WTC11 (cell line): ENCODE results near the gene RFC4.

Experiments
- SP1 ChIP-seq: sonication (generic); formaldehyde crosslinking; conservative IDR thresholded peaks from 2 replicates; pipeline ENCODE4 v1.8.1; 2022; ENCODE audit warnings: missing genetic modification reagents
- TF ChIP-seq, protein P1 (sequence below): fragments of 200-600 bp; IDR thresholded peaks from 2 replicates; pipeline ENCODE4 v1.8.0; 2022; ENCODE audit warnings: antibody characterized with exemption

- TF ChIP-seq SP1 (CRISPR knock-in tag) = no peak
- TF ChIP-seq, protein P1, sequence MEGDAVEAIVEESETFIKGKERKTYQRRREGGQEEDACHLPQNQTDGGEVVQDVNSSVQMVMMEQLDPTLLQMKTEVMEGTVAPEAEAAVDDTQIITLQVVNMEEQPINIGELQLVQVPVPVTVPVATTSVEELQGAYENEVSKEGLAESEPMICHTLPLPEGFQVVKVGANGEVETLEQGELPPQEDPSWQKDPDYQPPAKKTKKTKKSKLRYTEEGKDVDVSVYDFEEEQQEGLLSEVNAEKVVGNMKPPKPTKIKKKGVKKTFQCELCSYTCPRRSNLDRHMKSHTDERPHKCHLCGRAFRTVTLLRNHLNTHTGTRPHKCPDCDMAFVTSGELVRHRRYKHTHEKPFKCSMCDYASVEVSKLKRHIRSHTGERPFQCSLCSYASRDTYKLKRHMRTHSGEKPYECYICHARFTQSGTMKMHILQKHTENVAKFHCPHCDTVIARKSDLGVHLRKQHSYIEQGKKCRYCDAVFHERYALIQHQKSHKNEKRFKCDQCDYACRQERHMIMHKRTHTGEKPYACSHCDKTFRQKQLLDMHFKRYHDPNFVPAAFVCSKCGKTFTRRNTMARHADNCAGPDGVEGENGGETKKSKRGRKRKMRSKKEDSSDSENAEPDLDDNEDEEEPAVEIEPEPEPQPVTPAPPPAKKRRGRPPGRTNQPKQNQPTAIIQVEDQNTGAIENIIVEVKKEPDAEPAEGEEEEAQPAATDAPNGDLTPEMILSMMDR = no peak
Observed at GRCh38 chr3:186788482-186789370, 17.6 kb downstream of the RFC4 start.
